K562 (cell line): ENCODE measurements around the gene TRMT10B. TPM values are rescaled to one million over a fixed set of nuclear protein-coding genes. Genes with fewer than 3 reads are reported as not detected.

Source experiments
- ATF1 ChIP-seq, 2 experiments: fragments of 450-650 bp in 1 of 2; IDR thresholded peaks; 2 replicates each; pipeline ENCODE4 v1.6.1; 2016; ENCODE audit warnings: missing compliant biosample characterization in 1 of 2, missing genetic modification characterization in 1 of 2
- CHCHD3 ChIP-seq: fragments of 250-450 bp; sonication (Bioruptor Pico); IDR thresholded peaks from 2 replicates; pipeline ENCODE4 v2.1.2; 2022; ENCODE audit warnings: mild to moderate bottlenecking
- HMG20A ChIP-seq: fragments of 450-650 bp; formaldehyde crosslinking; conservative IDR thresholded peaks from 2 replicates; pipeline ENCODE4 v1.4.0; 2020; ENCODE audit warnings: mild to moderate bottlenecking, mixed read lengths
- IRF9 ChIP-seq: fragments of 450-650 bp; IDR thresholded peaks from 2 replicates; pipeline ENCODE4 v1.6.1; 2016; ENCODE audit warnings: missing biosample characterization, missing genetic modification characterization
- MAFK ChIP-seq: IDR thresholded peaks from 2 replicates; pipeline ENCODE4 v1.6.1; 2011; ENCODE audit warnings: low read length, improper control_type of control experiment
- NEUROD1 ChIP-seq: fragments of 150-350 bp; IDR thresholded peaks from 2 replicates; pipeline ENCODE4 v1.6.1; 2014; ENCODE audit warnings: borderline replicate concordance, low read length, low read depth; ENCODE audit not compliant: partially characterized antibody
- NFATC3 ChIP-seq: fragments of 450-650 bp; IDR thresholded peaks from 2 replicates; pipeline ENCODE4 v1.6.1; 2017; ENCODE audit warnings: mild to moderate bottlenecking
- SOX6 ChIP-seq: fragments of 450-650 bp; IDR thresholded peaks from 2 replicates; pipeline ENCODE4 v1.6.1; 2014; ENCODE audit warnings: mild to moderate bottlenecking
- polyA plus RNA-seq, 8 experiments: library from polyadenylated mRNA; depleted of rRNA in 4 of 8; stranded (reverse) in 5 of 8; unstranded in 3 of 8; fragments of >200 nt; fragmentation: Nextera tagmentation in 2 of 8; fragmentation: Illumina TruSeq in 1 of 8; extraction: Ambion mirVana in 2 of 8; extraction: Trizol in 1 of 8; gene quantifications; 2 replicates each; pipeline versions ENCODE4 v1.2.1 to v1.2.3, GENCODE V29; 2011 to 2014; ENCODE audit warnings: inconsistent platforms in 1 of 8, missing spikeins in 1 of 8
- total RNA-seq, 7 experiments: library from RNA; depleted of rRNA in 6 of 7; stranded (reverse); fragments of >200 nt in 6 of 7; fragmentation: Illumina TruSeq in 2 of 7; extraction: Trizol in 2 of 7; gene quantifications; 2 replicates each; pipeline versions ENCODE4 v1.2.1 to v1.2.3, GENCODE V29; 2011 to 2021; ENCODE audit warnings: low replicate concordance in 1 of 7
- TF ChIP-seq, protein P1 (sequence below): fragments of 250-450 bp; sonication (Bioruptor Pico); IDR thresholded peaks from 2 replicates; pipeline ENCODE4 v1.5.0; 2021; ENCODE audit warnings: mild to moderate bottlenecking, borderline replicate concordance

TRMT10B gene
- total and polyA plus RNA-seq, 9 of the 15 experiments (the other 6 are each of a cell fraction or from before 2014, with no cell fraction given), result 2.9 to 13.4 (median 7.0) TPM

- TF ChIP-seq IRF9 (tag), result no peak
- peak; percentile 63; the same call in 1 of the 2 replicates for TF ChIP-seq SOX6
- TF ChIP-seq, protein P1, sequence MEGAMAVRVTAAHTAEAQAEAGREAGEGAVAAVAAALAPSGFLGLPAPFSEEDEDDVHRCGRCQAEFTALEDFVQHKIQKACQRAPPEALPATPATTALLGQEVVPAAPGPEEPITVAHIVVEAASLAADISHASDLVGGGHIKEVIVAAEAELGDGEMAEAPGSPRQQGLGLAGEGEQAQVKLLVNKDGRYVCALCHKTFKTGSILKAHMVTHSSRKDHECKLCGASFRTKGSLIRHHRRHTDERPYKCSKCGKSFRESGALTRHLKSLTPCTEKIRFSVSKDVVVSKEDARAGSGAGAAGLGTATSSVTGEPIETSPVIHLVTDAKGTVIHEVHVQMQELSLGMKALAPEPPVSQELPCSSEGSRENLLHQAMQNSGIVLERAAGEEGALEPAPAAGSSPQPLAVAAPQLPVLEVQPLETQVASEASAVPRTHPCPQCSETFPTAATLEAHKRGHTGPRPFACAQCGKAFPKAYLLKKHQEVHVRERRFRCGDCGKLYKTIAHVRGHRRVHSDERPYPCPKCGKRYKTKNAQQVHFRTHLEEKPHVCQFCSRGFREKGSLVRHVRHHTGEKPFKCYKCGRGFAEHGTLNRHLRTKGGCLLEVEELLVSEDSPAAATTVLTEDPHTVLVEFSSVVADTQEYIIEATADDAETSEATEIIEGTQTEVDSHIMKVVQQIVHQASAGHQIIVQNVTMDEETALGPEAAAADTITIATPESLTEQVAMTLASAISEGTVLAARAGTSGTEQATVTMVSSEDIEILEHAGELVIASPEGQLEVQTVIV (CRISPR knock-in tag), result peak; percentile 62; the same call in 1 of the 2 replicates
- TF ChIP-seq ATF1 (CRISPR knock-in tag; IDR thresholded peaks at IDR 0.05), result peak; percentile 61
- peak; percentile 81 for TF ChIP-seq ATF1 (tag; IDR thresholded peaks at IDR 0.05)
- TF ChIP-seq NFATC3, result no peak
- TF ChIP-seq NEUROD1, result peak; percentile 91
- TF ChIP-seq MAFK, result peak; percentile 33; the same call in 1 of the 2 replicates
- no peak for TF ChIP-seq HMG20A (CRISPR knock-in tag)
- TF ChIP-seq CHCHD3 (CRISPR knock-in tag), result peak; percentile 47; the same call in 1 of the 2 replicates
These were observed 47.2 kb downstream of the TRMT10B start, which contains the start of gene DCAF10 (continued) for GRCh38 chr9:37800631-37801286.
